GM23248 (cell line): ENCODE data around the gene FUBP1. TPM values are rescaled to one million over a fixed set of nuclear protein-coding genes. Genes with fewer than 3 reads are reported as not detected.

ENCODE experiments used
- DNase-seq: peaks from one replicate; pipeline ENCODE4 v3.0.0-alpha.2; 2015
- H2AFZ ChIP-seq: fragments of 200-600 bp; sonication (generic); 2 replicates; pipeline ENCODE4 v1.6.1; 2016; ENCODE audit warnings: antibody characterized with exemption
- H3F3A ChIP-seq: fragments of 200-600 bp; sonication (generic); 2 replicates; pipeline ENCODE4 v1.6.1; 2016; ENCODE audit warnings: mild to moderate bottlenecking, antibody characterized with exemption, mixed run types; ENCODE audit not compliant: insufficient read depth
- H3K27ac ChIP-seq: fragments of 200-600 bp; sonication (generic); 2 replicates; pipeline ENCODE4 v1.5.1; 2016; ENCODE audit warnings: mild to moderate bottlenecking
- H3K27me3 ChIP-seq: fragments of 200-600 bp; sonication (generic); replicated peaks from 2 replicates; pipeline ENCODE4 v1.6.1; 2016; ENCODE audit warnings: mild to moderate bottlenecking; ENCODE audit not compliant: insufficient read depth
- H3K36me3 ChIP-seq: fragments of 200-600 bp; sonication (generic); 2 replicates; pipeline ENCODE4 v1.6.1; 2016; ENCODE audit warnings: low read depth, mild to moderate bottlenecking
- H3K4me1 ChIP-seq: fragments of 200-600 bp; sonication (generic); 2 replicates; pipeline ENCODE4 v1.6.1; 2016; ENCODE audit warnings: mild to moderate bottlenecking; ENCODE audit not compliant: insufficient read depth
- H3K4me2 ChIP-seq: fragments of 200-600 bp; sonication (generic); one replicate; pipeline ENCODE4 v1.6.1; 2016; ENCODE audit warnings: mild to moderate bottlenecking; ENCODE audit not compliant: unreplicated experiment
- H3K4me3 ChIP-seq: fragments of 200-600 bp; sonication (generic); 2 replicates; pipeline ENCODE4 v1.5.1; 2016; ENCODE audit warnings: mild to moderate bottlenecking
- H3K79me2 ChIP-seq: fragments of 200-600 bp; sonication (generic); 2 replicates; pipeline ENCODE4 v1.6.1; 2016; ENCODE audit warnings: mild to moderate bottlenecking; ENCODE audit not compliant: insufficient read depth
- H3K9ac ChIP-seq: fragments of 200-600 bp; sonication (generic); 2 replicates; pipeline ENCODE4 v1.6.1; 2016; ENCODE audit warnings: mild to moderate bottlenecking
- H3K9me2 ChIP-seq: fragments of 200-600 bp; sonication (generic); 2 replicates; pipeline ENCODE4 v1.6.1; 2016; ENCODE audit warnings: mixed run types, mild to moderate bottlenecking, moderate library complexity; ENCODE audit not compliant: insufficient read depth
- H3K9me3 ChIP-seq: fragments of 200-600 bp; sonication (generic); one replicate; pipeline ENCODE4 v1.6.1; 2017; ENCODE audit warnings: low read depth
- H4K20me1 ChIP-seq: fragments of 200-600 bp; sonication (generic); 2 replicates; pipeline ENCODE4 v1.6.0; 2016; ENCODE audit not compliant: insufficient read depth
- EZH2 ChIP-seq: fragments of 200-600 bp; sonication (generic); IDR thresholded peaks from 2 replicates; pipeline ENCODE4 v1.6.1; 2018; ENCODE audit warnings: antibody characterized with exemption, mild to moderate bottlenecking; ENCODE audit not compliant: insufficient read depth, poor library complexity, severe bottlenecking
- EZH2phosphoT487 ChIP-seq: fragments of 200-600 bp; sonication (generic); IDR thresholded peaks from 2 replicates; pipeline ENCODE4 v1.6.1; 2018; ENCODE audit warnings: antibody characterized with exemption, moderate library complexity, mild to moderate bottlenecking, low read depth; ENCODE audit not compliant: insufficient read depth
- WGBS, 2 experiments: methylation state at CpG; one replicate each; pipeline ENCODE4 v1.1.6; 2015 to 2017; ENCODE audit warnings: low lambda C conversion rate in 2 of 2, low coverage in 1 of 2; ENCODE audit errors: missing lambda C conversion rate in 2 of 2; 5-methylcytosine and 5-hydroxymethylcytosine counted together
- in situ Hi-C: fragments of 300-500 bp; cut with MboI; formaldehyde crosslinking; loops from 2 replicates; pipeline ENCODE4 v1.15.0; 2020
- polyA plus RNA-seq: library from polyadenylated mRNA; unstranded; fragments of >200 nt; fragmentation: Nextera tagmentation; extraction: Ambion mirVana; gene quantifications from 2 replicates; pipeline ENCODE4 v1.2.1, GENCODE V29; 2016
- total RNA-seq: library from RNA; depleted of rRNA; stranded (reverse); fragments of >200 nt; shearing (Covaris generic); gene quantifications from 2 replicates; pipeline ENCODE4 v1.2.3, GENCODE V29; 2014

The FUBP1 gene
- total and polyA plus RNA-seq, 2 experiments from 2014 or later = 52.2 to 59.1 TPM

GRCh38 chr1:77961392-77961791 is 17.5 kb downstream of the FUBP1 start:
- WGBS, 2 experiments = 94 to 96% methylated on average over 2 of the region's 2 CpGs

DNA sequence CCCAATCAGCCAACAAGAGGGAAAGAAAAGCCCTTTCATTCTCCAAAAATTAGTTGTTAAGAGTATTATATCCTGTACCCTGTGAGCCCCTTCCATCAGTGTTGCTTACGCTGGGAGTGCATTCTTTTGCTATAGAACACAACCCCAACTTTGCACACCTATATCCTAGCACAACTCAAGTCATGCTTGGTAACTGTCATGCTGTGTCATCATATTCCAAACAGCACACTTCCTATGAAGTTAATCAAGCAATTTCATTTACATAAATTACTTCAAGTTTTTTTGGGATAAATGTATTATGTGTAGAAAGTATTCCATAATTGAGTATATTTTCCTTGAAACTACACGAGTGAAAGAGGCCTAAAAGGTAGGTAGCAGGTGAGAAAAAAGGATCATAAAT is 20.0 kb downstream of the FUBP1 start:
- TF ChIP-seq EZH2 (no peak), EZH2phosphoT487 (no peak)
- Histone ChIP-seq H3K27me3 (no peaks in the 10 kb centered on the region), H3K79me2 (peaks cover 100% of the 10 kb centered on the region), H3K36me3 (peaks cover 96% of the 10 kb centered on the region), H3K4me1 (peaks cover 12% of the 10 kb centered on the region), H3F3A (peaks cover 68% of the 10 kb centered on the region), H3K9me3 (no peaks in the 10 kb centered on the region), H3K27ac (no peak overlapping the region), H3K9me2 (no peaks in the 10 kb centered on the region), H3K4me2 (no peak overlapping the region), H3K4me3 (no peak overlapping the region), H2AFZ (no peak overlapping the region), H4K20me1 (no peaks in the 10 kb centered on the region), H3K9ac (no peak overlapping the region)
- in situ Hi-C loops = no loop called here
- 96 to 98% methylated on average over 2 of the region's 2 CpGs for WGBS, 2 experiments
- DNase-seq = no peak

More at GRCh38 chr1:77961392-77961791, 17.5 kb downstream of the FUBP1 start:
- Histone ChIP-seq H3K9me3 (no peaks in the 10 kb centered on the region), H3K27ac (no peak overlapping the region), H3K4me2 (no peak overlapping the region), H3K79me2 (peaks cover 100% of the 10 kb centered on the region), H3K36me3 (peaks cover 96% of the 10 kb centered on the region), H4K20me1 (no peaks in the 10 kb centered on the region), H3K27me3 (no peaks in the 10 kb centered on the region), H3K4me1 (peaks cover 3% of the 10 kb centered on the region; the same call in 1 of the 2 replicates), H3K9ac (no peak overlapping the region), H2AFZ (no peak overlapping the region), H3K9me2 (no peaks in the 10 kb centered on the region), H3K4me3 (no peak overlapping the region), H3F3A (peaks cover 43% of the 10 kb centered on the region)
- no peak for DNase-seq
- in situ Hi-C loops = no loop called here
- no peak for TF ChIP-seq EZH2phosphoT487
- TF ChIP-seq EZH2 = no peak

- Histone ChIP-seq H3K36me3 (peaks cover 96% of the 10 kb centered on the region), H3F3A (peaks cover 72% of the 10 kb centered on the region), H3K4me1 (peaks cover 12% of the 10 kb centered on the region), H3K9me2 (no peaks in the 10 kb centered on the region), H3K4me3 (no peak overlapping the region), H3K79me2 (peaks cover 100% of the 10 kb centered on the region), H3K27me3 (no peaks in the 10 kb centered on the region), H4K20me1 (no peaks in the 10 kb centered on the region), H2AFZ (no peak overlapping the region), H3K4me2 (no peak overlapping the region), H3K27ac (no peak overlapping the region), H3K9ac (no peak overlapping the region), H3K9me3 (no peaks in the 10 kb centered on the region)
- DNase-seq = no peak
- in situ Hi-C loops = no loop called here
- TF ChIP-seq EZH2phosphoT487 (no peak), EZH2 (no peak)
Observed at GRCh38 chr1:77958391-77958790, 20.5 kb downstream of the FUBP1 start.

DNA sequence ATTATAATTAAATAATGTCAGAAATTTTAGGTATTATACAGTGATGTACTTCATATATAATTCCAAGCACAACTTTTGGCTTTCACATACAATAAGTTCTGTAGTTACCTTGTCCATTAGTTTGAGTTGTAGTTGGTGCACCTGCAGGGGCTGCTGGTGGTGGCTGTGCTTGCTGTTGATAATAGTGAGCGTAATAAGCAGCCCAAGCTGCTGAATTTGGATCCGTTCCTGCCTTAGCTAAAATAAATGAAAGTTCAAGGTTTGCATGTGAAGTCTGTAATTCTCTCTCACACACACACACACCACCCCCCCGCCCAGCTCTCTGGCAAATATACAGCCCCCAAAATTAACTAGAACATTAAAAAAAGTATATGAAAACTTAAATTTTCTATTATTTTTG is 22.4 kb downstream of the FUBP1 start:
- 98 to 100% methylated on average over 3 of the region's 3 CpGs for WGBS, 2 experiments
- DNase-seq = no peak
- no peaks in the 10 kb centered on the region for H4K20me1 ChIP-seq
- TF ChIP-seq EZH2 = no peak
- TF ChIP-seq EZH2phosphoT487 = no peak
- peaks cover 93% of the 10 kb centered on the region for H3K36me3 ChIP-seq
- H3K9me3 ChIP-seq = no peaks in the 10 kb centered on the region
- no peaks in the 10 kb centered on the region for H3K9me2 ChIP-seq
- no peak overlapping the region for H2AFZ ChIP-seq
- in situ Hi-C loops = no loop called here
- no peaks in the 10 kb centered on the region for H3K27me3 ChIP-seq
- H3K79me2 ChIP-seq = peaks cover 100% of the 10 kb centered on the region
- peaks cover 65% of the 10 kb centered on the region for H3F3A ChIP-seq
- H3K4me2 ChIP-seq = no peak overlapping the region
- peaks cover 12% of the 10 kb centered on the region for H3K4me1 ChIP-seq
- H3K9ac ChIP-seq = no peak overlapping the region
- H3K27ac ChIP-seq = no peak overlapping the region
- no peak overlapping the region for H3K4me3 ChIP-seq

GRCh38 chr1:77955709-77956108 is 23.2 kb downstream of the FUBP1 start:
- no peaks in the 10 kb centered on the region for H3K9me3 ChIP-seq
- TF ChIP-seq EZH2 (no peak), EZH2phosphoT487 (no peak)
- H3K4me1 ChIP-seq = peaks cover 12% of the 10 kb centered on the region
- no peaks in the 10 kb centered on the region for H3K27me3 ChIP-seq
- H3F3A ChIP-seq = peaks cover 65% of the 10 kb centered on the region
- no peak overlapping the region for H3K4me2 ChIP-seq
- no peaks in the 10 kb centered on the region for H4K20me1 ChIP-seq
- peaks cover 93% of the 10 kb centered on the region for H3K36me3 ChIP-seq
- no peak overlapping the region for H2AFZ ChIP-seq
- no peak overlapping the region for H3K4me3 ChIP-seq
- H3K27ac ChIP-seq = no peak overlapping the region
- in situ Hi-C loops = no loop called here
- no peak overlapping the region for H3K9ac ChIP-seq
- H3K79me2 ChIP-seq = peaks cover 100% of the 10 kb centered on the region
- no peaks in the 10 kb centered on the region for H3K9me2 ChIP-seq
- WGBS, 2 experiments = 86 to 89% methylated on average over 3 of the region's 3 CpGs
- no peak for DNase-seq
